HCT116 (cell line): ENCODE measurements around the gene SCGB1A1. TPM values are rescaled to one million over a fixed set of nuclear protein-coding genes. Genes with fewer than 3 reads are reported as not detected.

Source experiments
- ATAC-seq: fragments of 200-7000 bp; cut with Tn5 transposase; 2 replicates; pipeline ENCODE4 v1.9.1; 2020; ENCODE audit warnings: mild to moderate bottlenecking, moderate library complexity
- BruUV-seq: library from RNA; stranded (reverse); fragments of 400-500 nt; replicated peaks from 2 replicates; lab custom pipeline; 2021; lab: Mats Ljungman, UMichigan
- CTCF ChIA-PET: fragments of 300-600 bp; sonication (Branson Sonifier 250); formaldehyde crosslinking; loops from one replicate; lab custom pipeline; 2021; ENCODE audit warnings: antibody characterized with exemption; lab: Charles Lee
- POLR2A ChIA-PET: fragments of 300-600, 350-600 bp; sonication (Branson Sonifier 250); formaldehyde crosslinking; loops from one replicate; lab custom pipeline; 2021; ENCODE audit warnings: antibody characterized with exemption; lab: Charles Lee
- RAD21 ChIA-PET, 2 experiments: fragments of 300-600 bp; sonication (Branson Sonifier 250); formaldehyde crosslinking; loops; one replicate each; lab custom pipeline; 2023; ENCODE audit warnings: low total read pairs in 2 of 2; ENCODE audit not compliant: uncharacterized antibody in 2 of 2, unreplicated experiment in 2 of 2, low non-redundant PET in 1 of 2; lab: Charles Lee
- DNase-seq: peaks from one replicate; pipeline ENCODE4 v3.0.0-alpha.2; 2010; ENCODE audit warnings: low read depth, low spot score
- H2AFZ ChIP-seq: fragments of 200-600 bp; shearing (Covaris generic), sonication (generic); 2 replicates; pipeline ENCODE4 v1.6.1; 2017; ENCODE audit warnings: low read depth, mixed run types, mixed read lengths, antibody characterized with exemption, low read length; ENCODE audit not compliant: poor library complexity, severe bottlenecking
- H3K27ac ChIP-seq: 2 replicates; pipeline ENCODE4 v1.5.1; 2012; ENCODE audit warnings: low read depth, low read length
- H3K27me3 ChIP-seq: fragments of 200-600 bp; sonication (generic); 2 replicates; pipeline ENCODE4 v1.6.1; 2016; ENCODE audit warnings: mixed run types, low read length, mixed read lengths; ENCODE audit not compliant: insufficient read depth
- H3K36me3 ChIP-seq, 2 experiments: fragments of 200-500 bp in 1 of 2; fragments of 200-600 bp in 1 of 2; sonication (Bioruptor generic) in 1 of 2; sonication (generic) in 1 of 2; 2 replicates each; pipeline versions ENCODE4 v1.5.1 to v1.6.1; 2014 to 2016; ENCODE audit warnings: low read length in 2 of 2, inconsistent platforms in 1 of 2, mixed read lengths in 1 of 2, mixed run types in 1 of 2; ENCODE audit not compliant: insufficient read depth in 2 of 2, control insufficient read depth in 1 of 2
- H3K4me1 ChIP-seq, 2 experiments: fragments of 200-600 bp in 1 of 2; sonication (generic) in 1 of 2; 2 replicates each; pipeline versions ENCODE4 v1.5.1 to v1.6.1; 2012 to 2017; ENCODE audit warnings: low read length in 2 of 2, inconsistent platforms in 1 of 2, mild to moderate bottlenecking in 1 of 2, mixed read lengths in 1 of 2, mixed run types in 1 of 2, moderate library complexity in 1 of 2; ENCODE audit not compliant: insufficient read depth in 2 of 2, control insufficient read depth in 1 of 2
- H3K4me2 ChIP-seq: fragments of 200-600 bp; sonication (generic); 2 replicates; pipeline ENCODE4 v1.6.1; 2017; ENCODE audit warnings: mixed run types, low read length, mixed read lengths
- H3K4me3 ChIP-seq, 2 experiments: fragments of 200-600 bp in 1 of 2; sonication (generic) in 1 of 2; replicated peaks in 1 of 2; 2 replicates each; pipeline ENCODE4 v1.5.1; 2011 to 2016; ENCODE audit warnings: low read length in 2 of 2, control low read depth in 1 of 2, low read depth in 1 of 2, mild to moderate bottlenecking in 1 of 2, mixed read lengths in 1 of 2, mixed run types in 1 of 2
- H3K79me2 ChIP-seq: fragments of 200-600 bp; sonication (generic); 2 replicates; pipeline ENCODE4 v1.6.1; 2017; ENCODE audit warnings: mild to moderate bottlenecking, mixed run types, low read length, moderate library complexity, mixed read lengths; ENCODE audit not compliant: insufficient read depth
- H3K9ac ChIP-seq: fragments of 200-600 bp; sonication (generic); 2 replicates; pipeline ENCODE4 v1.6.1; 2016; ENCODE audit warnings: low read length, mixed read lengths
- H3K9me2 ChIP-seq: fragments of 200-600 bp; sonication (generic), shearing (Covaris generic); 2 replicates; pipeline ENCODE4 v1.6.1; 2017; ENCODE audit warnings: mixed run types, mild to moderate bottlenecking, moderate library complexity; ENCODE audit not compliant: insufficient read depth
- H3K9me3 ChIP-seq, 2 experiments: fragments of 200-500 bp in 1 of 2; fragments of 200-600 bp in 1 of 2; sonication (Bioruptor generic) in 1 of 2; sonication (generic) in 1 of 2; 2 replicates each; pipeline ENCODE4 v1.6.1; 2014 to 2017; ENCODE audit warnings: low read length in 2 of 2, mixed read lengths in 2 of 2, inconsistent platforms in 1 of 2, low read depth in 1 of 2, mild to moderate bottlenecking in 1 of 2, mixed run types in 1 of 2, moderate library complexity in 1 of 2; ENCODE audit not compliant: control insufficient read depth in 1 of 2, insufficient read depth in 1 of 2
- H4K20me1 ChIP-seq: fragments of 200-600 bp; sonication (generic), shearing (Covaris generic); 2 replicates; pipeline ENCODE4 v1.6.1; 2017; ENCODE audit warnings: mixed run types, mild to moderate bottlenecking, moderate library complexity; ENCODE audit not compliant: insufficient read depth
- ATF3 ChIP-seq: IDR thresholded peaks from 2 replicates; pipeline ENCODE4 v1.6.1; 2012
- CBX3 ChIP-seq: IDR thresholded peaks from 2 replicates; pipeline ENCODE4 v1.6.1; 2012; ENCODE audit warnings: low read depth
- CTCF ChIP-seq, 3 experiments: fragments of 200-600 bp in 1 of 3; sonication (generic) in 1 of 3; IDR thresholded peaks in 2 of 3; conservative IDR thresholded peaks in 1 of 3; 2 replicates each; pipeline ENCODE4 v1.5.1; 2012 to 2017; ENCODE audit warnings: low read depth in 2 of 3, low read length in 2 of 3, antibody characterized with exemption in 1 of 3, borderline replicate concordance in 1 of 3, control low read depth in 1 of 3, mild to moderate bottlenecking in 1 of 3, mixed read lengths in 1 of 3, mixed run types in 1 of 3, moderate library complexity in 1 of 3; ENCODE audit not compliant: insufficient read depth in 1 of 3
- EGR1 ChIP-seq: IDR thresholded peaks from 2 replicates; pipeline ENCODE4 v1.6.1; 2012; ENCODE audit warnings: low read depth
- ELF1 ChIP-seq: IDR thresholded peaks from 2 replicates; pipeline ENCODE4 v1.6.1; 2012; ENCODE audit warnings: low read depth, borderline replicate concordance
- EZH2phosphoT487 ChIP-seq: fragments of 200-600 bp; IDR thresholded peaks from 2 replicates; pipeline ENCODE4 v1.6.1; 2018; ENCODE audit warnings: antibody characterized with exemption, borderline replicate concordance
- POLR2AphosphoS5 ChIP-seq: IDR thresholded peaks from 2 replicates; pipeline ENCODE4 v1.6.1; 2011; ENCODE audit warnings: mild to moderate bottlenecking, low read depth, low read length, moderate library complexity
- RAD21 ChIP-seq: IDR thresholded peaks from 2 replicates; pipeline ENCODE4 v1.6.1; 2012; ENCODE audit warnings: low read depth, mild to moderate bottlenecking
- SRF ChIP-seq: IDR thresholded peaks from 2 replicates; pipeline ENCODE4 v1.6.1; 2012; ENCODE audit warnings: low read depth
- TCF7L2 ChIP-seq: IDR thresholded peaks from 2 replicates; pipeline ENCODE4 v1.7.0; 2011; ENCODE audit warnings: borderline replicate concordance, inconsistent platforms; ENCODE audit not compliant: insufficient read depth, insufficient read length; ENCODE audit errors: extremely low read depth
- YY1 ChIP-seq: IDR thresholded peaks from 2 replicates; pipeline ENCODE4 v1.6.1; 2011; ENCODE audit warnings: low read length, low read depth, moderate library complexity, mild to moderate bottlenecking; ENCODE audit not compliant: insufficient replicate concordance; ENCODE audit errors: extremely low read depth
- ZFX ChIP-seq: fragments of 450-650 bp; IDR thresholded peaks from 2 replicates; pipeline ENCODE4 v1.6.1; 2017
- ZNF274 ChIP-seq: fragments of 200-500 bp; sonication (Bioruptor generic); IDR thresholded peaks from 2 replicates; pipeline ENCODE4 v1.6.1; 2014; ENCODE audit warnings: mild to moderate bottlenecking, low read depth, low read length, inconsistent platforms
- intact Hi-C: fragments of 100-400 bp; cut with micrococcal nuclease; formaldehyde crosslinking; loops from 2 replicates; pipeline ENCODE4 v1.10.0; 2022
- total RNA-seq: library from RNA; stranded (reverse); gene quantifications from one replicate; pipeline ENCODE4 v1.2.1, GENCODE V29; 2021; ENCODE audit not compliant: unreplicated experiment

Gene SCGB1A1
- total RNA-seq, 1 experiment from 2014 or later, result 2.0 TPM

GRCh38 chr11:62444236-62444833 is 25.5 kb downstream of the SCGB1A1 start:
- H3K36me3 ChIP-seq, result no peaks in the 10 kb centered on the region
- no peak overlapping the region for H2AFZ ChIP-seq
- no peak for DNase-seq
- no peaks in the 10 kb centered on the region for H3K9me3 ChIP-seq
- peaks cover 5% of the 10 kb centered on the region; the same call in 1 of the 2 replicates for H3K27me3 ChIP-seq
- no peaks in the 10 kb centered on the region for H3K79me2 ChIP-seq
- ChIA-PET POLR2A (no interaction called here), CTCF (no interaction called here), RAD21 (no interaction called here)
- no peak for TF ChIP-seq YY1
- TF ChIP-seq SRF, result no peak
- no peak for TF ChIP-seq ELF1
- no peak for TF ChIP-seq POLR2AphosphoS5
- no peak for TF ChIP-seq EGR1
- no peak for TF ChIP-seq ATF3
- no peak for TF ChIP-seq ZFX
- TF ChIP-seq RAD21, result no peak
- no peak for TF ChIP-seq TCF7L2
- TF ChIP-seq CTCF (IDR thresholded peaks at IDR 0.05 in 2 of 3, conservative IDR thresholded peaks at IDR 0.05 in 1 of 3; ENCODE audit: borderline replicate concordance in 1 of 3, insufficient read depth in 1 of 3, low read depth in 2 of 3, low read length in 2 of 3), result no peak
- TF ChIP-seq CBX3, result no peak
- no peak for TF ChIP-seq EZH2phosphoT487
- no peak for TF ChIP-seq ZNF274
- no peak overlapping the region for H3K4me3 ChIP-seq
- peaks cover 8 to 11% of the 10 kb centered on the region in 2 experiments; a peak in 3 of 4 replicates for H3K4me1 ChIP-seq
- H3K9ac ChIP-seq, result no peak overlapping the region
- no TSS peak for BruUV-seq
- H4K20me1 ChIP-seq, result no peaks in the 10 kb centered on the region
- no peaks in the 10 kb centered on the region for H3K9me2 ChIP-seq
- no peak overlapping the region for H3K4me2 ChIP-seq
- H3K27ac ChIP-seq, result no peak overlapping the region
- no peak for ATAC-seq
- intact Hi-C loops, result no loop called here
